ENCODE results near the gene KCTD5.

Gene KCTD5

DNA sequence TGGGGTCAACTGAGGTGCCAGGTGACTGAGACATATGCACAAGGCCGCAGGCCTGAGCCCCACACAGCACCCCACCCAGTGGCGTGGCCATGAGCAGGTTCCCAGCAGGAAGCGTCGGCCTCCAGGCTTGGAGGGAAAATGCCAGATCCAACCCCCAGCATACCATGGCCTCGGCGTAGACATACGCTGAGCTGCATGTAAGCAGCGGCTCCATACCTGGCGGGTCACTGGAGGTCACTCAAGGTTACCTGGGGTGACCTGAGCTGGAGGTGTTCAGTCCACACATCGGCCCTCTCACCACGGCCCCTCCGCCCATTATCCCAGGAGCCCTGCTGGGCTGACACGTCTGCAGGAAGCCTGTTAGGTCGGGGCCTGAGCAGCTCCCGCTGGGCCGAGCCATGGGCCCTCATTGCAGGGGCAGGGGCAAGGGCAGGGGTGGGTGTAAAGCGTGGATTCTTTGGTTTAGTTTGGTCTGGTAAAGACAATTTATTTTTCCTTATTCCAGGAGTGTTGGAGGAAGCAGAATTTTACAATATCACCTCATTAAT, 15.2 kb downstream of the KCTD5 start:
- DNase-seq (ENCODE audit: low read depth): no peak

DNA sequence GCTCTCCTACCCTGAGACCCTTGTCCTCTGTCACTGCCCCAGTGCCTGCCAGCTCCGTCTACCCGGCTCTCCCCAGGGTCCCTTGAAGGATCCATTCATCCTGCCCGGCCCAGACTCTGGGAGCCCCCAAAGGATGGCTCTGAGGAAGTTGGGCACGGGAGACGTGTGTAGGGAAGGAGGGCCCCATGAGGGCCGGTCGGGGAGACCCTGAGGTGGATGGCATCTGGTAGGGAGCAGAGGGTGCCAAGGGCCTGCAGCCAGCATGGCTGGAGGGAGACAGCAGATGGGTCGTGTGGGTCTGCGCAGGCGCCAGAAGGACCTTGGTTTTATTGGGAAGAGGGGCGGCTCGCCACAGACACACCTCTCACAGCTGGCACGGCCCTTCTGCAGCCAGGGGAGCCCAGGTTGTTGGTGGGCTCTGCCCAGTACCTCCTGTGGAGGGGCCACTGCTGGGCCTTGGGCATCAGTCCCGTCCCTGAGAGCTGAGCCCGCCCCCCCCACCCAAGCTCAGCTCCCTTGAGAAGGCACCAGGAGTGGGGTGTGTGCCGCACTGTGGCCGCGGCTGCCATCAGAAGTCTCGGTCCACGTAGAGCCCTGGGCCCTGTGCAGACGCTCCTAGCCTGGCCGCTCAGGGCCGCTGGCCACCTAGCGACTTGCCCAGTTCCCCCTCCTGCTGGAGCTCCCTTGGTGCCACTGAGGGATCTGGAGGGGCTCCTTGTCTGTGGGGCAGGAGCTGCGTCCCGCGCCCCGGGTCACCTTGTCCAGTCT, 16.0 kb downstream of the KCTD5 start:
- no peak for DNase-seq (ENCODE audit: low read depth)

DNA sequence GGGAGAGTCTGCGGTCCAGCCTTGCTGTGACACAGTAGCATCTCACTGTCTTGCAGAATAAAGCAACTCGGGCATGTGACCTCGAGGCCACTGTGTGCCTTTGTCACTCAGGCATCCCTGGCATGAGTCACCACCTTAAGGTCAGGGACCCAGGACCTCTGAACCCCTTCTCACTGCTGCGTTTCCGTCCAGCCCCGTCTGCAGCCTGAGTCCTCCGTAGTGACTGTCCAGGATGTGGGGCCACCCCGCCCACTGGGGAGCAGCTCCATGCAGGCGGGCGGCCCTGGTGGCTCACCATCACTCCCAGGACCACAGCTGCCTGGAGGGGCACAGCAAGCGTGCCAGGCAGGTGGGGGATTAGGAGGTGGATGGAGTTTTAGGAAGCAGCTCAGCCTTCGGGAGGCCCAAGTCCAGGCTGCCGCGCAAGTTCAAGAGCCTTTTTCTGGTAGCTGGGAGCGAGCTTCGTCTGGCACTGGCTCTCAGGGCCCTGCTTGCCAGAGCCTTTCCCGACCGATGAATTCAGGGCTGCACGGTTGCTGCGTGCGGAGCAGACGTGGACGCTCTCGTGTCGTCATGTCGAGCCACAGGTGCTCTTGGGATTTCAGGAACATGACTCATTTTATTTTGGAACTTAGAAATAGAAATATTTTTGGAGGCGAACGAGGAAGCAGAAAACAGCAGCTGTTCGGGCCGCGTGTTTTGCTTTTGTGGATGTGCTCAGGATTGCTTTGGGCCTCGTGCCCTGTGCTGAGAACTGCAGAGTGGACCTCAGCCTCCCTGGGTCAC, 16.8 kb downstream of the KCTD5 start:
- no peak for DNase-seq (ENCODE audit: low read depth)

DNA sequence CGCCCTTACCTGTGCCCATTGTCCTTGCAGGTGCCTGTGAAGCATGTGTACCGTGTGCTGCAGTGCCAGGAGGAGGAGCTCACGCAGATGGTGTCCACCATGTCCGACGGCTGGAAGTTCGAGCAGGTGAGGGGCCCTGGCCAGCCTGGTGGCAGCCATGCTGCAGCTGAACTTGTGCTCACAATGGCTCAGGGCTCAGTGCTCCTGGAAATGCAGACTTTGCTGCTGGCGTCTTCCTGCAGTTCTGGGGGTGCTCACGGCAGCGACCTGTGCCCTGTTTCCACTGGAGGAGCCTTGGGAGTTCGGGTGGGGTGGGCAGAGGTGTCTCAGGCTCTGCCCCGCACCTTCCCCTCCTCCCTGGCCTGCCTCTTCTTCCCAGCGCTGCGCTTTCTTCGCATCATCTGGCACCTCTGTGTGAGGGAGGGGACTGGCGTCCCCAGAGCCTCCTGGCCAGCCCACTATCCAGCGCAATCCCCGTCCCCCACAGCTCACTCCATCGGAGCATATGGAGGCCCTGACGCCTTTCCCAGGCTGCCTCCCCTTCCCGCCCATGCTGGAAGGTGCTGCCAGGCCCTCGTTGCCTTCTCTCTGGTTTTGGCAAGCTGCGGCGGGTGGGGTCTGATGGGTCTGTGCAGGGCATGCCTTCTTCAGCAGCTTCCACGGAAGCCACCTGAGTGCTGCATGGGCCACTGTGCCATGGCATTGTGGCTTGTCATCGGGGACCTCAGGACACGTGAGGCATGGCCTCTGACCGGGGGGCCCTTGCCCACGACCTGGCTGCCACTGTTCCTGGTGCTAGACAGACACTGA, 17.7 kb downstream of the KCTD5 start:
- no peak for DNase-seq (ENCODE audit: low read depth)

- no peak for DNase-seq (ENCODE audit: low read depth)
Measured at GRCh38 chr16:2700786-2701185, 18.5 kb downstream of the KCTD5 start.

- DNase-seq (ENCODE audit: low read depth): no peak
Measured at GRCh38 chr16:2701272-2701671, 18.9 kb downstream of the KCTD5 start.

DNA sequence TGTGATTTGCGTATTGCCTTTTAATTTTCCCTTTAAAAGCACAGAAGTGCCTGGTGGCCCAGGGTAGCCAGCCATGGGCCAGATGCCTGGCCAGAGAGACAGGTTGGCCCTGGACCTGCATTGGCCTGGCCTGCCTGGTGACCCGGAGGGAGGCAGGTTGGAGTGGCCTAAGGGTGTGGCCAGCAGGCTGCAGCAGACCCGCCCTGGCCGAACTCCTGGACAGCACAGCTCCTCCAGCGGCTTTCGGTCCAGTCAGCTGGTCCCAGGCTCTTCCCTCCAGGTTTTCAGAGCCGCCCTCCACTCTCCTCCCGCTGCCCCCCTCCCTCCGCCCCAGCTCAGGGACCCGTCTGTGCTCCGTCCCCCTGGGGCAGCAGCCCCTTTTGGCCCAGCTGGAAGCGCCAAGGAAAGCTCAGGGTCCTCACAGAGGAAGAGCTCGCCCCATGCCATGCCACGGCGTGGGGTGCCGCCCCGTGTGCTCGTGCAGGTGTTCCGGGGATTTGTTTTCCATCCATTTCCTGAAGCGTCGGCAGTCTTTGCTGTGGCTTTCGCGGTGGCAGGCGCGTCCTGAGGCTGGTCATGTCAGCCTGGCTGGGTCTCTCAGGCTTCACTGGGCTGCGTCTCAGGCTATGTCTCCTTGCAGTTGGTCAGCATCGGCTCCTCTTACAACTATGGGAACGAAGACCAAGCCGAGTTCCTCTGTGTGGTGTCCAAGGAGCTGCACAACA, 19.6 kb downstream of the KCTD5 start:
- DNase-seq (ENCODE audit: low read depth): no peak

GRCh38 chr16:2702438-2702825, 20.1 kb downstream of the KCTD5 start:
- DNase-seq (ENCODE audit: low read depth): no peak

- DNase-seq (ENCODE audit: low read depth): no peak
Measured at GRCh38 chr16:2702871-2703745, 20.8 kb downstream of the KCTD5 start.

DNA sequence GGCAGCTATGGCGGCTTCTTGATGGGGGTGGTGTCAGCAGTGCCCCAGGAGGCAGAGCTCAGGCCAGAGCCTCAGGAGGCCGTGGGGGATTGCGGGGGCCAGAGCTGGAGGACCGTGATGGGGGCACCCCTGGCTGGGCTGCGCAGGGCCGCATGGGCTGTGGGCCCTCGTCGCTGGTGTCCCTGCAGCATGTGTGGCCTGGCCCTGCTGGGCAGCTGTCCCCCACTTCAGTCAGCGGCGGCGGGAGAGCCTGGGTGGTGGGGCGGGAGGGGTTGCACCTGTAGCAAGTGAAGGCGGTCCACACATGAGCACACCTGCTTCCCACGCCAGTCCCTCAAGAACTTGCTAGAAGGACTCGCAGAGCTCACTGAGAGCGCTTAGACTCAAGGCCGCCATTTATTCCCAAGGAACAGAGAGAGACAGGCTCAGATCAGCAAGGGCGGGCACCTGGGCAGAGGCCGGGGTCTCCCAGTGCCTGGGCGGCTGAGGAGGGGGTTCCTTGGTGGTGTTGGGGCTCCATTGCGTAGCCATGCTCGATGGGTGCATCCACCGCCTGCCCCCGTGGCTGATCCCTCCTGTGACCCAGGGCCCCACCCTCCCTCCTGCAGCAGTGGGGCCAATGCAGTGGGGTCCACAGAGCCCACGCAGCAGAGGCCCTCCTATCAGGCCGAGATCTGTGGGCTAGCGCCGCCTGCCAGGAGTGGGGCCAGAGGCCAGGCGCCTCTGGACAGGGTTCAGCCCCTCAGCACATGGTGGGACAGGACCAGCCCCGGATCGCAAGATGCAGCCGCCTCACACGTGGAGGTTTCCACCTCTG, 22.1 kb downstream of the KCTD5 start:
- no peak for DNase-seq (ENCODE audit: low read depth)

DNA sequence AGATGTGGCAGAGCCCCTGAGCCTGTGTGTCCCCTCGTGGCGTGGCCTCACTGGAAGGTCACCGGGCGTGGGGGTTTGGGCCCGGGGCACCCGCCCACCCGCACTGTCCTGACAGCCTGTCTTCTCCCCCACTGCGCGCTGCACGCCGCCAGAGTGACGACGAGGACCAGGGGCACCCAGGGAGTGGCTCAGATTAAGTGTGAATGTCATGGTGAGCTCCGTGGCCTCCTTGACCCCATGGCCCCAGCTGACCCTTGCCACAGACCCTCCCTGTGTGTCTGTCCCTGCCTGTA, 22.6 kb downstream of the KCTD5 start:
- DNase-seq (ENCODE audit: low read depth): no peak

DNA sequence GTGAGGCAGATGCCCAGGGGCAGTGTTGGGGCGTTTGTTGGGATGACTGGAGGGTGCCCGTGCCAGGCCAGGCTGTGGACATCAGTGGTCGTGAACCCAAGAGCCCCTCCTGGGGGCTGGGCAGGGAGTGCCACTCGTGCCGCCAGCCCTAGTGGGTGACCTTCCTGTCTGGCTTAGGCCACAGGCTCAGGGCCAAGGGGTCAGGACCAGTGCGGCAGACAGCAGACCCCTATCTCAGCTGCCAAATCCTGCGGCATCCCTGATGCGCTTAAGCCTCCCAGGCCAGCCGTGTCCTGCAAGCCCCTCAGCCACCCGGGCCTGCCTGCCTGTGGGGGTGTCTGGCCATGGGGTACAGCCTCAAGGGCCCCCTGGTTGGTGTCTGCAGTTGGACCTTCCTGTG, 23.0 kb downstream of the KCTD5 start:
- no peak for DNase-seq (ENCODE audit: low read depth)

DNA sequence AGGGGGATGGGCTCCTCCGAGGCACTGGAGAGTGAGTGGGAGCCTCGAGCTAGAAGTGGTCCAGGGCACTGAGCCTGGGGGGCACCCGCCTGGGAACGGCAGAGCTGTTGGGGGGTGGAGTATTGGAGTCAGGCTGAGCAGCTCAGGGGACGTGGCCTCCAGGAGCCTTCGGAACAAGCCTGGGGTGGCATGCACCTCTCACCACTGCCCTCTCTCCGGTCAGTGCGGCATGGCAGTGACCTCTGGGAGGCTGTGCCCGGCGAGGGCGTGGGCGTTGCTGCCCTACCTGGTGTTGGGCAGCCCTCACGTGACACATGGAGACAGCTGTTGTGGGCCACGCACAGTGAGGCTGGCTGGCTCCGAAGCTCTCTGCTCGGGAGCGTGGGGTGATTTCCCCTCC, 23.8 kb downstream of the KCTD5 start:
- no peak for DNase-seq (ENCODE audit: low read depth)

DNA sequence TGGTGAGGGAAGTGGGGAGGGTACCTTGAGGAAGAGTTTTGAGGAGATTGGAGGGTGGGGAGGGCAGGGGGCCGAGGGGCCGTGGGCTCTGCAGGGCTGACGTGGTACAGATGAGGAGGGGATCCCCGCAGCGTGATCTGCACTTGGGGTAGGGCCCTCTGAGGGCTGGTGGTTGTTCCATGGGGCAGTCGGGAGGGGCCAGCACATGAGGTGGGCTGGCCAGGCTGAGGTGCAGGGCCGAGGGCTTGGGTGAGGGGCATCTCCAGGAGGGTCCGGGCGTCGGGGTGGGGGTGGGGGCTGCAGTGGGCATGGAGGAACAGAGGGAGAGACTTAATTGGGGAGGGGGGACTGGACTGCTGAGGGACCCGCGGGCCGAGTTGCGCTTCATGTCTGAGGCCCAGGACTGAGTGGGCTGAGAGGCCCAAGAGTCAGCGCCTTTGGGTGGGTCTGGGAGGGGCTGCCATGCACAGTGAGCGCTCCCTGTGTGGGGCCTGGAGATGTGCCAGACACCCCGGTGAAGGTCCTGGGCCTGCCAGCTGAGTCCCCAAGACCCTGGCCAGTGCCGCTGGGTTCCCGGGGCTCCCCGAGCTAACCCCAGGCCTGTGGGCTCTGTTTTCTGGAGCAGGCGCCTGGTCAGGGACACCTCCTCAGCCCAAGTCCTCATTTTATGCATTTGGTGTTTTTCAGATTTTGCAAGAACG, 24.4 kb downstream of the KCTD5 start:
- DNase-seq (ENCODE audit: low read depth): no peak

GRCh38 chr16:2707368-2708289, 25.3 kb downstream of the KCTD5 start:
- DNase-seq (ENCODE audit: low read depth): no peak

- DNase-seq (ENCODE audit: low read depth): no peak
Measured at GRCh38 chr16:2708290-2708639, 25.9 kb downstream of the KCTD5 start.

DNA sequence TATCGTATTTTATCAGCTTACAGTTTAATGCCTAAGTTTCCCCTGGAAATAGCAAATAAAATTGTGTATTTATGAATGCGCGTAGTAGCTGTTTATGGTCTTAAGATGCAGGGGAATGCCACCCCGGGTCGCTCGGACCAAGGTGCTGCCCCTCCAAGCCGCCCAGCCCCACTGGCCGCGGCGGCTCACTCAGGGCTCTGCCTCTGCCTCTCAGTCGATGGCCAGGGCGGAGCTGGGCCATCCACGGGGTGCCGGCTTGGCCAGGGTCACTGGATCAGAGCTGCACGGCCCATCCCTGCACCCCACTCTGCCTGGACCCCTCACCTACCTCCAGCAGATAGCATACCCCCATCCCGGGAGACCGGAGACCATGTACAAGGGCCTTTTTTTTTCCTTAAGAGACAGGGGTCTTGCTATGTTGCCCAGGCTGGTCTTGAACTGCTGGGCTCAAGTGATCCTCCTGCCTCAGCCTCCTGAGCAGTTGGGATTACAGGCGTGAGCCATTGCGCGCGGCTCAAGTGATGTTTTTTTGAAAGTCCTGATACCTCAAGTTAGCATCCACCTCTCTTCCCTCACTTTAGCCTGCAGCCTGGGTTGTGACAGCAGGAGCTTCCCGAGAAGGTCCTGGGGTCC, 26.7 kb downstream of the KCTD5 start:
- DNase-seq (ENCODE audit: low read depth): no peak

DNA sequence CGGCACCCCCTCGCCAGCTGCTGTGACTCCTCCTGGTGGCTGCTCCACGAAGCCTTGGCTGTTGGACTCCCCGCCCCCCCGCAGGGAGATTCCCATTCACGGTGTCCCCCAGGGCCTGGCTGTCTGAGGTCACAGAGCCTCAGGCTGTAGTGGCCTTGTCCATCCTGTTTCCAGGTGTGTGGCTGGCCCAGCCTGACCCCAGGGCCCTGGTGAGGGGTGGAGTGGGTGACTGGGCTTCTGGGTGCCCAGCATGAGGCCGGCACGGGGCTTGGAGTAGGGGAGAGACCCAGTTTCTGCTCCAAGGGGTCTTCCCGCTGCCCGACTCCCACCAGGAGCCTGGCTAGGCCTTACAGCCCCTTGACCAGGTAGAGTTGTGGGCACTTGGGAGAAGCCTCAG, 27.3 kb downstream of the KCTD5 start:
- DNase-seq (ENCODE audit: low read depth): no peak

Measured in stimulated activated CD8-positive, alpha-beta memory T cell treated with anti-CD3 and anti-CD28 coated beads, Interleukin-12 subunit alpha, Interleukin-12 subunit beta, amount 100 ng/mL, for 4 hours (primary cell).